D721Med (cell line): ENCODE data around the gene GLDN.

ENCODE experiments used
- DNase-seq: peaks from one replicate; pipeline ENCODE4 v3.0.0; 2011; ENCODE audit warnings: low spot score; ENCODE audit not compliant: insufficient read length
- FAIRE-seq: peaks from 2 replicates; lab custom pipeline; 2011; peaks lifted over from hg19 to GRCh38; lab: Jason Lieb, UNC
- CTCF ChIP-seq: IDR thresholded peaks from 2 replicates; pipeline ENCODE4 v1.5.1; 2012; ENCODE audit warnings: mild to moderate bottlenecking, control low read depth; ENCODE audit not compliant: insufficient read depth; ENCODE audit errors: missing control alignments

The GLDN gene

GRCh38 chr15:51355096-51355495 is 13.6 kb downstream of the GLDN start:
- FAIRE-seq = no peak
- no peak for DNase-seq
- no peak for TF ChIP-seq CTCF

- DNase-seq (no peak), FAIRE-seq (no peak)
- TF ChIP-seq CTCF = no peak
Measured at GRCh38 chr15:51356147-51356546, 14.7 kb downstream of the GLDN start.

- TF ChIP-seq CTCF = no peak
- DNase-seq (no peak), FAIRE-seq (no peak)
Measured at GRCh38 chr15:51356983-51357382, 15.5 kb downstream of the GLDN start.

GRCh38 chr15:51359981-51360380 is 18.5 kb downstream of the GLDN start:
- FAIRE-seq = no peak

GRCh38 chr15:51363383-51363782 is 21.9 kb downstream of the GLDN start:
- TF ChIP-seq CTCF = no peak
- DNase-seq (no peak), FAIRE-seq (no peak)

More at GRCh38 chr15:51359981-51360380, 18.5 kb downstream of the GLDN start:
- no peak for DNase-seq
- TF ChIP-seq CTCF = no peak

- no peak for DNase-seq
- FAIRE-seq = no peak
- TF ChIP-seq CTCF = no peak
Measured at GRCh38 chr15:51365417-51365816, 24.0 kb downstream of the GLDN start.

- TF ChIP-seq CTCF = no peak
- FAIRE-seq (no peak), DNase-seq (no peak)
Measured at GRCh38 chr15:51366071-51366470, 24.6 kb downstream of the GLDN start.
